Caco-2 (cell line): ENCODE measurements around the gene KDM4B. TPM values are rescaled to one million over a fixed set of nuclear protein-coding genes. Genes with fewer than 3 reads are reported as not detected.

ENCODE experiments used
- BruUV-seq: library from RNA; stranded (reverse); fragments of 400-500 nt; replicated peaks from 2 replicates; lab custom pipeline; 2021; lab: Mats Ljungman, UMichigan
- CTCF ChIA-PET: fragments of 300-600 bp; sonication (Branson Sonifier 250); formaldehyde crosslinking; loops from one replicate; lab custom pipeline; 2022; ENCODE audit warnings: antibody characterized with exemption; lab: Charles Lee
- POLR2A ChIA-PET: fragments of 300-600 bp; sonication (Branson Sonifier 250); formaldehyde crosslinking; loops from one replicate; lab custom pipeline; 2022; ENCODE audit warnings: antibody characterized with exemption; lab: Charles Lee
- DNase-seq, 2 experiments: peaks; one replicate each; pipeline versions ENCODE4 v3.0.0 to v3.0.0-alpha.2; 2020 to 2022
- H3K27me3 ChIP-seq: replicated peaks from 2 replicates; pipeline ENCODE4 v1.6.0; 2011; ENCODE audit warnings: low read length; ENCODE audit not compliant: control insufficient read depth, insufficient read depth
- H3K36me3 ChIP-seq: 2 replicates; pipeline ENCODE4 v1.5.1; 2011; ENCODE audit warnings: low read length; ENCODE audit not compliant: control insufficient read depth, insufficient read depth
- H3K4me1 ChIP-seq: fragments of 250-450 bp; sonication (Bioruptor Pico); 2 replicates; pipeline ENCODE4 v1.5.1; 2020; ENCODE audit warnings: mild to moderate bottlenecking
- H3K4me3 ChIP-seq: 2 replicates; pipeline ENCODE4 v1.5.1; 2011; ENCODE audit warnings: low read depth, mild to moderate bottlenecking, control low read depth, low read length
- H3K9me3 ChIP-seq: fragments of 250-450 bp; sonication (Bioruptor Pico); 2 replicates; pipeline ENCODE4 v1.5.1; 2020; ENCODE audit warnings: mild to moderate bottlenecking, moderate library complexity
- H3K27ac Mint-ChIP-seq: one replicate; pipeline ENCODE4 v1.8.0; 2022; ENCODE audit warnings: mixed read lengths; ENCODE audit not compliant: unreplicated experiment
- H3K27me3 Mint-ChIP-seq: one replicate; pipeline ENCODE4 v1.8.0; 2022; ENCODE audit warnings: mixed read lengths; ENCODE audit not compliant: insufficient read depth, unreplicated experiment
- H3K36me3 Mint-ChIP-seq: one replicate; pipeline ENCODE4 v1.8.0; 2022; ENCODE audit warnings: mild to moderate bottlenecking, mixed read lengths; ENCODE audit not compliant: insufficient read depth, unreplicated experiment
- H3K4me1 Mint-ChIP-seq: one replicate; pipeline ENCODE4 v1.8.0; 2022; ENCODE audit warnings: low read depth, mixed read lengths; ENCODE audit not compliant: unreplicated experiment
- H3K4me3 Mint-ChIP-seq: one replicate; pipeline ENCODE4 v1.8.0; 2022; ENCODE audit warnings: mild to moderate bottlenecking, moderate library complexity, mixed read lengths; ENCODE audit not compliant: unreplicated experiment
- H3K9me3 Mint-ChIP-seq: one replicate; pipeline ENCODE4 v1.8.0; 2022; ENCODE audit warnings: mixed read lengths; ENCODE audit not compliant: unreplicated experiment
- CTCF ChIP-seq, 2 experiments: fragments of 200-600 bp in 1 of 2; IDR thresholded peaks; 1 replicate in 1 of 2; 2 replicates in 1 of 2; pipeline versions ENCODE4 v1.5.1 to v1.8.0; 2011 to 2022; ENCODE audit warnings: antibody characterized with exemption in 1 of 2, control low read depth in 1 of 2, inconsistent platforms in 1 of 2, low read depth in 1 of 2, low read length in 1 of 2, mild to moderate bottlenecking in 1 of 2, moderate library complexity in 1 of 2; ENCODE audit not compliant: insufficient read depth in 1 of 2, severe bottlenecking in 1 of 2, unreplicated experiment in 1 of 2
- intact Hi-C: fragments of 100-400 bp; cut with micrococcal nuclease; formaldehyde crosslinking; loops from one replicate; pipeline ENCODE4 v1.10.0; 2022; ENCODE audit not compliant: unreplicated experiment
- total RNA-seq: library from RNA; stranded (reverse); gene quantifications from 2 replicates; pipeline ENCODE4 v1.2.3, GENCODE V29; 2022

Gene KDM4B
- total RNA-seq, 1 experiment from 2014 or later: 27.4 TPM

GRCh38 chr19:4976401-4977298 is 7.7 kb downstream of the KDM4B start:
- intact Hi-C loops: no loop called here
- Histone ChIP-seq H3K4me3 (no peak overlapping the region), H3K36me3 (no peaks in the 10 kb centered on the region), H3K27me3 (no peaks in the 10 kb centered on the region), H3K4me1 (no peaks in the 10 kb centered on the region), H3K9me3 (no peaks in the 10 kb centered on the region)
- ChIA-PET CTCF (interaction anchor here (0.6 kb wide), 1 partner anchor 27 kb away, joined by 3 read pairs; no protein-coding TSS in a partner anchor), POLR2A (no interaction called here)
- peak in 1 of 2 experiments; percentile 3 for TF ChIP-seq CTCF (IDR thresholded peaks at IDR 0.05; ENCODE audit: insufficient read depth in 1 of 2, low read depth in 1 of 2, low read length in 1 of 2, severe bottlenecking in 1 of 2, unreplicated experiment in 1 of 2)
- Mint-ChIP-seq H3K27me3 (no peaks in the 10 kb centered on the region), H3K27ac (no peak overlapping the region), H3K4me1 (peaks cover 15% of the 10 kb centered on the region), H3K36me3 (peaks cover 18% of the 10 kb centered on the region), H3K4me3 (no peak overlapping the region), H3K9me3 (no peaks in the 10 kb centered on the region)
- BruUV-seq: no TSS peak
- DNase-seq: peak in 1 of 2 experiments; percentile 35

GRCh38 chr19:4977299-4978174 is 8.6 kb downstream of the KDM4B start:
- Mint-ChIP-seq H3K4me3 (no peak overlapping the region), H3K4me1 (peaks cover 8% of the 10 kb centered on the region), H3K27ac (no peak overlapping the region), H3K27me3 (no peaks in the 10 kb centered on the region), H3K9me3 (no peaks in the 10 kb centered on the region), H3K36me3 (peaks cover 18% of the 10 kb centered on the region)
- H3K4me3 ChIP-seq: no peak overlapping the region
- intact Hi-C loops: no loop called here
- no TSS peak for BruUV-seq
- H3K27me3 ChIP-seq: no peaks in the 10 kb centered on the region
- TF ChIP-seq CTCF (IDR thresholded peaks at IDR 0.05; ENCODE audit: insufficient read depth in 1 of 2, low read depth in 1 of 2, low read length in 1 of 2, severe bottlenecking in 1 of 2, unreplicated experiment in 1 of 2): no peak
- no peak for DNase-seq
- no peaks in the 10 kb centered on the region for H3K4me1 ChIP-seq
- POLR2A ChIA-PET: no interaction called here
- CTCF ChIA-PET: no interaction called here
- H3K9me3 ChIP-seq: no peaks in the 10 kb centered on the region
- no peaks in the 10 kb centered on the region for H3K36me3 ChIP-seq

GRCh38 chr19:4979211-4979807 is 10.4 kb downstream of the KDM4B start:
- Histone ChIP-seq H3K27me3 (no peaks in the 10 kb centered on the region), H3K4me1 (no peaks in the 10 kb centered on the region), H3K36me3 (no peaks in the 10 kb centered on the region), H3K9me3 (no peaks in the 10 kb centered on the region), H3K4me3 (no peak overlapping the region)
- BruUV-seq: no TSS peak
- ChIA-PET POLR2A (no interaction called here), CTCF (no interaction called here)
- Mint-ChIP-seq H3K27ac (no peak overlapping the region), H3K4me1 (peaks cover 8% of the 10 kb centered on the region), H3K9me3 (no peaks in the 10 kb centered on the region), H3K4me3 (no peak overlapping the region), H3K27me3 (no peaks in the 10 kb centered on the region), H3K36me3 (peaks cover 18% of the 10 kb centered on the region)
- intact Hi-C loops: no loop called here
- TF ChIP-seq CTCF (IDR thresholded peaks at IDR 0.05; ENCODE audit: insufficient read depth in 1 of 2, low read depth in 1 of 2, low read length in 1 of 2, severe bottlenecking in 1 of 2, unreplicated experiment in 1 of 2): no peak
- no peak for DNase-seq
